Heart left ventricle (tissue), 13 donors: ENCODE results near the gene MYBPH.

Experiments
- POLR2A ChIP-seq, 2 donors: fragments of 450-650 bp; IDR thresholded peaks; one replicate each; pipeline ENCODE4 v1.6.1; 2017; ENCODE audit warnings: antibody characterized with exemption in 2 of 2, mild to moderate bottlenecking in 2 of 2, moderate library complexity in 2 of 2
- TF ChIP-seq, protein P1 (sequence below), 12 donors: fragments of 200-600 bp; sonication (generic) in 4 of 12; IDR thresholded peaks; one replicate each; pipeline versions ENCODE4 v1.5.0 to v1.8.0; 2018 to 2022; ENCODE audit warnings: antibody characterized with exemption in 12 of 12, mild to moderate bottlenecking in 5 of 12
- donor health status: ischemic (EF 13 %, LVEDD 7.1; RV severe dilation, severe dysfunction).
- donor health status: DM: no; HTN: yes; CAD: no.
- donor health status: DM: no; HTN: no; CAD: no.
- donor health status: ischemic (EF 25% LVEDD 6.9; RV normal size, moderate dysfunction).
- donor health status: ischemic (EF 25% LVEDD 5.7; RV mildly dilated, moderate dysfunction).
- donor health status: ischemic (EF 35%, LVEDD 5.7; RV mildly dilated, moderate dysfunction).
- donor health status: nonischemic (EF 11% LVEDD 7.7; RV severe dilation, severe dysfunction).
- donor health status: DM: yes; HTN: yes; CAD: no.
- donor health status: PGD.
- donor health status: ischemic (EF 29% LVEDD 5.4; RV normal size, mild dysfunction).
- donor health status: nonischemic (EF 23%, LVEDD 6.1; RV moderate dilation, normal function).

DNA sequence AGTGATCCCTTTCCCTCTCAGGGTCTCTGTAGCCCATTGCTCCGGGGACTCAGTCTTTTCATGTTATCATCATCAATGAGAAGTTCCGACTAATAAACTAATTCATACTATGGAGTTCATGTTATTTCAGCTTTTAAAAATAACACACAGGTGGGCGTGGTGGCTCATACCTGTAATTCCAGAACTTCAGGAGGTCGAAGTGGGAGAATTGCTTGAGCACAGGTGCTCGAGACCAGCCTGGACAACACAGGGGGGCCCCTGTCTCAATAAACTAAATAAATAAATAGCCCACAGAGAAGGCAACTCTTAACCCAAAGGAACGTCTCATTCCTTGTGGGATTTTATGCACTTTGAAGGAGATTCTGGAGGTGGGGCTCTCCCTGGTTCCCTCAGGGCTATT, 14.5 kb downstream of the MYBPH start:
- TF ChIP-seq, protein P1, sequence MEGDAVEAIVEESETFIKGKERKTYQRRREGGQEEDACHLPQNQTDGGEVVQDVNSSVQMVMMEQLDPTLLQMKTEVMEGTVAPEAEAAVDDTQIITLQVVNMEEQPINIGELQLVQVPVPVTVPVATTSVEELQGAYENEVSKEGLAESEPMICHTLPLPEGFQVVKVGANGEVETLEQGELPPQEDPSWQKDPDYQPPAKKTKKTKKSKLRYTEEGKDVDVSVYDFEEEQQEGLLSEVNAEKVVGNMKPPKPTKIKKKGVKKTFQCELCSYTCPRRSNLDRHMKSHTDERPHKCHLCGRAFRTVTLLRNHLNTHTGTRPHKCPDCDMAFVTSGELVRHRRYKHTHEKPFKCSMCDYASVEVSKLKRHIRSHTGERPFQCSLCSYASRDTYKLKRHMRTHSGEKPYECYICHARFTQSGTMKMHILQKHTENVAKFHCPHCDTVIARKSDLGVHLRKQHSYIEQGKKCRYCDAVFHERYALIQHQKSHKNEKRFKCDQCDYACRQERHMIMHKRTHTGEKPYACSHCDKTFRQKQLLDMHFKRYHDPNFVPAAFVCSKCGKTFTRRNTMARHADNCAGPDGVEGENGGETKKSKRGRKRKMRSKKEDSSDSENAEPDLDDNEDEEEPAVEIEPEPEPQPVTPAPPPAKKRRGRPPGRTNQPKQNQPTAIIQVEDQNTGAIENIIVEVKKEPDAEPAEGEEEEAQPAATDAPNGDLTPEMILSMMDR (IDR thresholded peaks at IDR 0.05) = no peak
- TF ChIP-seq POLR2A (IDR thresholded peaks at IDR 0.05) = no peak
